ENCODE measurements around the gene TMIE. TPM values are rescaled to one million over a fixed set of nuclear protein-coding genes. Genes with fewer than 3 reads are reported as not detected.

TMIE gene
- total RNA-seq, 2 donors from 2014 or later: not detected

- TF ChIP-seq CTCF (IDR thresholded peaks at IDR 0.05): no peak
- H3K27me3 ChIP-seq (replicated peaks; ENCODE audit: insufficient read depth): no peaks in the 10 kb centered on the region
- H3K36me3 ChIP-seq: no peaks in the 10 kb centered on the region
- no peak for ATAC-seq (ENCODE audit: insufficient number of reproducible peaks, low FRiP score, low read depth)
- no peak for DNase-seq (ENCODE audit: low spot score)
- H3K4me3 ChIP-seq: no peak overlapping the region
- no peaks in the 10 kb centered on the region for H3K4me1 ChIP-seq (ENCODE audit: control insufficient read depth in 1 of 2, low read depth in 2 of 2)
- H3K9me3 ChIP-seq: no peaks in the 10 kb centered on the region
- H3K27ac ChIP-seq: no peak overlapping the region
These were observed 40.4 kb upstream of the TMIE start for GRCh38 chr3:46660543-46661523.

- H3K27me3 ChIP-seq (replicated peaks; ENCODE audit: insufficient read depth): no peaks in the 10 kb centered on the region
- no peaks in the 10 kb centered on the region for H3K9me3 ChIP-seq
- DNase-seq (ENCODE audit: low spot score) (no peak), ATAC-seq (ENCODE audit: insufficient number of reproducible peaks, low FRiP score, low read depth) (no peak)
- no peak for TF ChIP-seq CTCF (IDR thresholded peaks at IDR 0.05)
- H3K36me3 ChIP-seq: no peaks in the 10 kb centered on the region
- peaks cover 0 to 4% of the 10 kb centered on the region in 2 donors for H3K4me1 ChIP-seq (ENCODE audit: control insufficient read depth in 1 of 2, low read depth in 2 of 2)
- H3K4me3 ChIP-seq: no peak overlapping the region
- H3K27ac ChIP-seq: no peak overlapping the region
These were observed 39.1 kb upstream of the TMIE start for GRCh38 chr3:46661776-46662766.

- TF ChIP-seq CTCF (IDR thresholded peaks at IDR 0.05): no peak
- Histone ChIP-seq H3K4me1 (ENCODE audit: control insufficient read depth in 1 of 2, low read depth in 2 of 2) (peaks cover 0 to 4% of the 10 kb centered on the region in 2 donors), H3K9me3 (no peaks in the 10 kb centered on the region), H3K27ac (no peak overlapping the region), H3K36me3 (no peaks in the 10 kb centered on the region), H3K4me3 (no peak overlapping the region), H3K27me3 (replicated peaks; ENCODE audit: insufficient read depth) (no peaks in the 10 kb centered on the region)
- ATAC-seq (ENCODE audit: insufficient number of reproducible peaks, low FRiP score, low read depth): no peak
- DNase-seq (ENCODE audit: low spot score): no peak
These were observed 38.2 kb upstream of the TMIE start for GRCh38 chr3:46662771-46663551.

- H3K4me1 ChIP-seq (ENCODE audit: control insufficient read depth in 1 of 2, low read depth in 2 of 2): peaks cover 0 to 4% of the 10 kb centered on the region in 2 donors
- DNase-seq (ENCODE audit: low spot score): no peak
- ATAC-seq (ENCODE audit: insufficient number of reproducible peaks, low FRiP score, low read depth): no peak
These were observed 37.5 kb upstream of the TMIE start for GRCh38 chr3:46663591-46664135.

More at GRCh38 chr3:46663591-46664135, 37.5 kb upstream of the TMIE start:
- TF ChIP-seq CTCF (IDR thresholded peaks at IDR 0.05): no peak
- H3K36me3 ChIP-seq: no peaks in the 10 kb centered on the region
- H3K4me3 ChIP-seq: no peak overlapping the region
- no peak overlapping the region for H3K27ac ChIP-seq
- no peaks in the 10 kb centered on the region for H3K9me3 ChIP-seq
- H3K27me3 ChIP-seq (replicated peaks; ENCODE audit: insufficient read depth): no peaks in the 10 kb centered on the region
